ENCODE results near the gene AKAP6.

DNA sequence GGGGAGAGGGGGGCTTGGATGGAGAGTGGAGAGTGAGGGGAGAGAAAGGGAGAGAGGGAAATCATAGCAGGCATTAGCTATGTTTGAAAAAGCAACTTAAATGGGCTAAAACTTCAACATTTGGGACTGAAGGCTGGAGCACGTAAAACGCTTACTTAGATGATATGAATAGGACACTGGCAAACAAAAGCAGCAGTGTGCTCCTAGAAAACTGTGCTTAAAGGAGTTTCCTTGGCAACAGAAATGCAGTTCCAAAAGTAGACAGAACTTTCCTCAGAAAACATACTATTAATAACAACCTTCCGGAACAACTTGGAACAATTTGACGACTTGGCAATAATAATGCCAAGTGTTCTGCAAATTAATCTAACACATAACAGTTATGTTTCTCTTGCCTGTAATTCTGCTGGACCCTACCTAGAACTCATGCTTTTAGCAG is 374.1 kb downstream of the AKAP6 start:
- no peak for TF ChIP-seq POLR2A (IDR thresholded peaks at IDR 0.05; ENCODE audit: low read depth, low read length)
- no peak for TF ChIP-seq TAF1 (IDR thresholded peaks at IDR 0.05; ENCODE audit: borderline replicate concordance, low read depth, low read length)
